A549 (cell line): Measurements from ENCODE around the gene PLEKHG4B. TPM values are rescaled to one million over a fixed set of nuclear protein-coding genes. Genes with fewer than 3 reads are reported as not detected.
A peak's percentile ranks its signal among the peaks of the same experiment; 100 is the strongest.

Source experiments
- ATAC-seq, 2 experiments: fragments of 200-7000 bp in 1 of 2; fragments of >200 bp in 1 of 2; cut with Nextera tagmentation in 1 of 2; cut with Tn5 transposase in 1 of 2; 3 replicates each; pipeline versions ENCODE4 v1.8.0 to v1.9.1; 2018 to 2020; ENCODE audit warnings: mild to moderate bottlenecking in 1 of 2, moderate library complexity in 1 of 2
- CTCF ChIA-PET: fragments of 300-600 bp; sonication (Branson Sonifier 250); formaldehyde crosslinking; extraction: SDS; loops from one replicate; lab custom pipeline; 2021; ENCODE audit warnings: antibody characterized with exemption, inconsistent platforms; lab: Yijun Ruan, JAX
- POLR2A ChIA-PET: fragments of 350-600 bp; formaldehyde crosslinking; extraction: SDS; loops from one replicate; lab custom pipeline; 2021; ENCODE audit warnings: antibody characterized with exemption, inconsistent platforms; lab: Yijun Ruan, JAX
- DNase-seq, 2 experiments: peaks; one replicate each; pipeline versions ENCODE4 v3.0.0 to v3.0.0-alpha.2; 2011 to 2016; ENCODE audit warnings: low read depth in 1 of 2, low spot score in 1 of 2
- FAIRE-seq: peaks from 2 replicates; lab custom pipeline; 2011; peaks lifted over from hg19 to GRCh38; lab: Jason Lieb, UNC
- H3K27ac ChIP-seq, 2 experiments: fragments of >200 bp; sonication (Bioruptor Twin); formaldehyde crosslinking; 3 replicates each; pipeline ENCODE4 v1.5.1; 2016 to 2017
- H3K4me1 ChIP-seq: fragments of >200 bp; sonication (Bioruptor Twin); formaldehyde crosslinking; 3 replicates; pipeline ENCODE4 v1.6.1; 2016
- H3K4me2 ChIP-seq: fragments of >200 bp; sonication (Bioruptor Twin); formaldehyde crosslinking; 3 replicates; pipeline ENCODE4 v1.6.1; 2016
- H3K4me3 ChIP-seq: fragments of >200 bp; sonication (Bioruptor Twin); formaldehyde crosslinking; 3 replicates; pipeline ENCODE4 v1.5.1; 2016
- H3K9me3 ChIP-seq: fragments of >200 bp; sonication (Bioruptor Twin); formaldehyde crosslinking; 3 replicates; pipeline ENCODE4 v1.6.1; 2016
- FOSB ChIP-seq: fragments of 250-450 bp; sonication (Bioruptor Pico); IDR thresholded peaks from 2 replicates; pipeline ENCODE4 v1.5.0; 2020; ENCODE audit warnings: mild to moderate bottlenecking, moderate library complexity
- HEYL ChIP-seq: fragments of 250-450 bp; sonication (Bioruptor Pico); IDR thresholded peaks from 2 replicates; pipeline ENCODE4 v1.8.0; 2021; ENCODE audit warnings: mild to moderate bottlenecking, moderate library complexity
- HOXB13 ChIP-seq: fragments of 250-450 bp; sonication (Bioruptor Pico); IDR thresholded peaks from 2 replicates; pipeline ENCODE4 v1.5.0; 2020; ENCODE audit warnings: low read depth, mild to moderate bottlenecking, moderate library complexity
- KDM5A ChIP-seq: fragments of 200-600 bp; sonication (generic); IDR thresholded peaks from 2 replicates; pipeline ENCODE4 v1.6.1; 2016; ENCODE audit warnings: antibody characterized with exemption, mild to moderate bottlenecking
- MAFK ChIP-seq: fragments of 450-650 bp; IDR thresholded peaks from 2 replicates; pipeline ENCODE4 v1.6.1; 2014; ENCODE audit not compliant: partially characterized antibody
- MAZ ChIP-seq: fragments of 150-350 bp; IDR thresholded peaks from 2 replicates; pipeline ENCODE4 v1.6.1; 2014; ENCODE audit warnings: antibody characterized with exemption, low read depth, low read length, borderline replicate concordance
- NFE2L2 ChIP-seq: fragments of 150-350 bp; conservative IDR thresholded peaks from 2 replicates; pipeline ENCODE4 v1.6.1; 2014; ENCODE audit warnings: low read length
- NPAS2 ChIP-seq: fragments of 250-450 bp; sonication (Bioruptor Pico); IDR thresholded peaks from 2 replicates; pipeline ENCODE4 v1.8.0; 2022; ENCODE audit warnings: mild to moderate bottlenecking, moderate library complexity, borderline replicate concordance
- NR3C1 ChIP-seq: fragments of >200 bp; sonication (Bioruptor Twin); formaldehyde crosslinking; IDR thresholded peaks from 3 replicates; pipeline ENCODE4 v1.6.1; 2017
- PHF8 ChIP-seq: fragments of 200-600 bp; sonication (generic); IDR thresholded peaks from 2 replicates; pipeline ENCODE4 v1.6.1; 2016; ENCODE audit warnings: low read depth, mild to moderate bottlenecking, antibody characterized with exemption, moderate library complexity, borderline replicate concordance
- RAD21 ChIP-seq, 2 experiments: fragments of >200 bp in 1 of 2; sonication (Bioruptor Twin) in 1 of 2; formaldehyde crosslinking in 1 of 2; IDR thresholded peaks in 1 of 2; conservative IDR thresholded peaks in 1 of 2; 2 replicates in 1 of 2; 3 replicates in 1 of 2; pipeline ENCODE4 v1.6.1; 2012 to 2018; ENCODE audit warnings: inconsistent platforms in 1 of 2
- SMC3 ChIP-seq: fragments of >200 bp; sonication (Bioruptor Twin); formaldehyde crosslinking; IDR thresholded peaks from 3 replicates; pipeline ENCODE4 v1.6.1; 2018; ENCODE audit warnings: inconsistent platforms
- SREBF2 ChIP-seq: fragments of 450-650 bp; IDR thresholded peaks from 2 replicates; pipeline ENCODE4 v1.6.1; 2014; ENCODE audit warnings: mild to moderate bottlenecking, moderate library complexity
- TP53 ChIP-seq: fragments of 250-450 bp; sonication (Bioruptor Pico); IDR thresholded peaks from 2 replicates; pipeline ENCODE4 v1.5.0; 2021; ENCODE audit warnings: mild to moderate bottlenecking, moderate library complexity
- ZSCAN20 ChIP-seq: fragments of 250-450 bp; sonication (Bioruptor Pico); IDR thresholded peaks from 2 replicates; pipeline ENCODE4 v1.8.0; 2022; ENCODE audit warnings: mild to moderate bottlenecking, moderate library complexity
- WGBS: methylation state at CpG from one replicate; pipeline ENCODE4 v1.1.6; 2017; ENCODE audit errors: missing lambda C conversion rate; 5-methylcytosine and 5-hydroxymethylcytosine counted together
- polyA plus RNA-seq, 4 experiments: library from polyadenylated mRNA; depleted of rRNA in 3 of 4; stranded (reverse); fragments of >200 nt; fragmentation: RNase III in 1 of 4; extraction: RNeasy Plus Mini Kit Qiagen cat#74134 plus additional on column Dnase treatment in 1 of 4; gene quantifications; 2 replicates in 3 of 4; 3 replicates in 1 of 4; pipeline ENCODE4 v1.2.3, GENCODE V29; 2011 to 2017
- TF ChIP-seq, protein P1 (sequence below): IDR thresholded peaks from 2 replicates; pipeline ENCODE4 v1.6.1; 2012
- TF ChIP-seq, protein P2 (sequence below): fragments of 200-600 bp; sonication (generic); IDR thresholded peaks from 2 replicates; pipeline ENCODE4 v1.6.1; 2016; ENCODE audit warnings: antibody characterized with exemption, mild to moderate bottlenecking, moderate library complexity
- TF ChIP-seq, protein P3 (sequence below): fragments of 150-350 bp; IDR thresholded peaks from 2 replicates; pipeline ENCODE4 v1.6.1; 2014; ENCODE audit warnings: low read depth, mild to moderate bottlenecking, low read length

The PLEKHG4B gene
- polyA plus RNA-seq, 2 of the 4 experiments (the other 2 are of a cell fraction) = 0.57 to 0.59 TPM

DNA sequence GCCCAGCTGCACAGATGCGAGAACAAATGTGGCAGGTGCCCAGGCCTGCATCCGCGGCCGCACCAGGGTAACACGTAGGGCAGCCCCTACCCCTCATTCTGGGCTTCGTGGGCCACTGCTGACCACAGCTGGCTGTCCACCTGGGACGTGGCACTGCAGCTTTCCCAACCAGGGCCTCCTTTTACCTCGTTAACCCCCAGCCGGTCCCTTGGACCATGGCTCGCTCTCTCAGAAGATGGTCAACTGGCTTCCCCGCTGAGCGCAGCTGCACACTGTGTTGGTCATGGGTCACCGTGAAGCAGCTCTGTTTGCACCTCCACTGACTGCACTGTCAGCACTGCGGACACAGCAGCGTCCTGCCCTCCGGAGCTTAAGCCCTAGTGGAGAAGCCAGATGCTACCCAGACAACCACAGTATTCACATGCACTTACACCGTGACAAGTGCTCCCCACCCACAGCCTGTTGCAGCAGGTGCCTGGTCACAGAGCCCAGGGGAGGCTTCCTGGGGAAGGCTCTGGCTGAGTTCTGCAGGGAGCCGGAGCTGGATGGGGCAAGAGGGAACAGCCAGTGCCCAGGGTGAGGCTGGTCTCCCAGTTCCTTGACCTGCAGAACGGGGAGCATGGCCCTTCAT is 10.5 kb upstream of the PLEKHG4B start:
- 82% methylated on average over 17 of the region's 19 CpGs for WGBS
- Histone ChIP-seq H3K9me3 (no peaks in the 10 kb centered on the region), H3K4me2 (peak overlapping the region; percentile 60), H3K4me3 (no peak overlapping the region), H3K4me1 (peaks cover 19% of the 10 kb centered on the region; the same call in 2 of the 3 replicates), H3K27ac (0 out of 6 replicates have a peak overlapping the region, but pooled peaks of 1 of the 2 experiments have one; percentile 19)
- no peak for TF ChIP-seq NFE2L2
- TF ChIP-seq, protein P1, sequence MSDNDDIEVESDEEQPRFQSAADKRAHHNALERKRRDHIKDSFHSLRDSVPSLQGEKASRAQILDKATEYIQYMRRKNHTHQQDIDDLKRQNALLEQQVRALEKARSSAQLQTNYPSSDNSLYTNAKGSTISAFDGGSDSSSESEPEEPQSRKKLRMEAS = no peak
- TF ChIP-seq FOSB (CRISPR knock-in tag) = no peak
- no peak for TF ChIP-seq KDM5A
- TF ChIP-seq NR3C1 = no peak
- TF ChIP-seq PHF8 = no peak
- peak; percentile 2 for TF ChIP-seq MAFK
- TF ChIP-seq, protein P2, sequence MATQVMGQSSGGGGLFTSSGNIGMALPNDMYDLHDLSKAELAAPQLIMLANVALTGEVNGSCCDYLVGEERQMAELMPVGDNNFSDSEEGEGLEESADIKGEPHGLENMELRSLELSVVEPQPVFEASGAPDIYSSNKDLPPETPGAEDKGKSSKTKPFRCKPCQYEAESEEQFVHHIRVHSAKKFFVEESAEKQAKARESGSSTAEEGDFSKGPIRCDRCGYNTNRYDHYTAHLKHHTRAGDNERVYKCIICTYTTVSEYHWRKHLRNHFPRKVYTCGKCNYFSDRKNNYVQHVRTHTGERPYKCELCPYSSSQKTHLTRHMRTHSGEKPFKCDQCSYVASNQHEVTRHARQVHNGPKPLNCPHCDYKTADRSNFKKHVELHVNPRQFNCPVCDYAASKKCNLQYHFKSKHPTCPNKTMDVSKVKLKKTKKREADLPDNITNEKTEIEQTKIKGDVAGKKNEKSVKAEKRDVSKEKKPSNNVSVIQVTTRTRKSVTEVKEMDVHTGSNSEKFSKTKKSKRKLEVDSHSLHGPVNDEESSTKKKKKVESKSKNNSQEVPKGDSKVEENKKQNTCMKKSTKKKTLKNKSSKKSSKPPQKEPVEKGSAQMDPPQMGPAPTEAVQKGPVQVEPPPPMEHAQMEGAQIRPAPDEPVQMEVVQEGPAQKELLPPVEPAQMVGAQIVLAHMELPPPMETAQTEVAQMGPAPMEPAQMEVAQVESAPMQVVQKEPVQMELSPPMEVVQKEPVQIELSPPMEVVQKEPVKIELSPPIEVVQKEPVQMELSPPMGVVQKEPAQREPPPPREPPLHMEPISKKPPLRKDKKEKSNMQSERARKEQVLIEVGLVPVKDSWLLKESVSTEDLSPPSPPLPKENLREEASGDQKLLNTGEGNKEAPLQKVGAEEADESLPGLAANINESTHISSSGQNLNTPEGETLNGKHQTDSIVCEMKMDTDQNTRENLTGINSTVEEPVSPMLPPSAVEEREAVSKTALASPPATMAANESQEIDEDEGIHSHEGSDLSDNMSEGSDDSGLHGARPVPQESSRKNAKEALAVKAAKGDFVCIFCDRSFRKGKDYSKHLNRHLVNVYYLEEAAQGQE = no peak
- TF ChIP-seq MAZ = no peak
- ChIA-PET CTCF (no interaction called here), POLR2A (no interaction called here)
- DNase-seq (no peak), FAIRE-seq (no peak), ATAC-seq (peak in 1 of 2 experiments; percentile 22; a peak in 4 of 6 replicates)

DNA sequence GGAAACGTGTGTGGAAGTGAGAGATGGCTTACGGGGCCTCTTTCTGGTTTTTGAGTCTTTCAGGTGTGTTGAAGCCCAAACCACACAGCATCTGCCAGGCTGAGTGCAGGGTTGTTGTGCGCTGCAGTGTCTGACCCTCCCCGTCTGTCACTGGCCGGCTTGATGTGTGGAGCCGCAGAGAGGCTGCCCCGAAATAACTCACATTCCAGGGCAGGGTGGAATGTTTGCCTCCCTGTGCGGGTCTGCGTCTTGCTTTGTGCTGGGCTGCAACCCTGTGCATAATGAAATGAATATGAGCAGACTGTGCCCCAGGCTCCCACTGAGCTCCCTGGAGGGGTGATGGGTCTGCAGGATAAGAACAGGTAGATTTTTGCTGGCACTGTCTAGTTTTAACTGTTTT is 9.9 kb upstream of the PLEKHG4B start:
- CTCF ChIA-PET = no interaction called here
- DNase-seq (peak in 1 of 2 experiments; percentile 48), FAIRE-seq (no peak), ATAC-seq (peak; percentile 49 to 83)
- 17% methylated on average over 9 of the region's 9 CpGs for WGBS
- Histone ChIP-seq H3K27ac (peak overlapping the region; percentile 4 to 19; a peak in 2 of 6 replicates), H3K4me3 (no peak overlapping the region), H3K4me2 (peak overlapping the region; percentile 60), H3K9me3 (no peaks in the 10 kb centered on the region), H3K4me1 (peaks cover 19% of the 10 kb centered on the region; the same call in 2 of the 3 replicates)
- POLR2A ChIA-PET = no interaction called here
- TF ChIP-seq HEYL (CRISPR knock-in tag) = no peak
- TF ChIP-seq RAD21 (conservative IDR thresholded peaks at IDR 0.05 in 1 of 2, IDR thresholded peaks at IDR 0.05 in 1 of 2) = no peak
- TF ChIP-seq, protein P1 = no peak
- TF ChIP-seq NPAS2 (CRISPR knock-in tag) = no peak
- TF ChIP-seq TP53 (CRISPR knock-in tag) = no peak
- TF ChIP-seq ZSCAN20 (CRISPR knock-in tag) = no peak
- TF ChIP-seq, protein P3, sequence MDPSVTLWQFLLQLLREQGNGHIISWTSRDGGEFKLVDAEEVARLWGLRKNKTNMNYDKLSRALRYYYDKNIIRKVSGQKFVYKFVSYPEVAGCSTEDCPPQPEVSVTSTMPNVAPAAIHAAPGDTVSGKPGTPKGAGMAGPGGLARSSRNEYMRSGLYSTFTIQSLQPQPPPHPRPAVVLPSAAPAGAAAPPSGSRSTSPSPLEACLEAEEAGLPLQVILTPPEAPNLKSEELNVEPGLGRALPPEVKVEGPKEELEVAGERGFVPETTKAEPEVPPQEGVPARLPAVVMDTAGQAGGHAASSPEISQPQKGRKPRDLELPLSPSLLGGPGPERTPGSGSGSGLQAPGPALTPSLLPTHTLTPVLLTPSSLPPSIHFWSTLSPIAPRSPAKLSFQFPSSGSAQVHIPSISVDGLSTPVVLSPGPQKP = no peak
- no peak for TF ChIP-seq SREBF2
- TF ChIP-seq SMC3 = no peak
- no peak for TF ChIP-seq HOXB13 (CRISPR knock-in tag)
